HUES48 (cell line): ENCODE data around the gene GOLIM4.

ENCODE experiments used
- H3K27ac ChIP-seq: one replicate; pipeline ENCODE4 v1.7.0; 2013; ENCODE audit warnings: low read depth, low read length, inconsistent platforms
- H3K27me3 ChIP-seq: 2 replicates; pipeline ENCODE4 v1.6.1; 2013; ENCODE audit warnings: mild to moderate bottlenecking, low read length; ENCODE audit not compliant: control insufficient read depth, insufficient read depth
- H3K36me3 ChIP-seq: 2 replicates; pipeline ENCODE4 v1.6.1; 2013; ENCODE audit warnings: low read length; ENCODE audit not compliant: control insufficient read depth, insufficient read depth
- H3K4me1 ChIP-seq: 2 replicates; pipeline ENCODE4 v1.6.1; 2013; ENCODE audit warnings: mild to moderate bottlenecking, low read length; ENCODE audit not compliant: control insufficient read depth, insufficient read depth
- H3K4me3 ChIP-seq: 2 replicates; pipeline ENCODE4 v1.5.1; 2013; ENCODE audit warnings: mild to moderate bottlenecking, low read depth, low read length
- H3K9ac ChIP-seq: 2 replicates; pipeline ENCODE4 v1.6.1; 2013; ENCODE audit warnings: mild to moderate bottlenecking, low read depth, low read length, moderate library complexity
- H3K9me3 ChIP-seq: 2 replicates; pipeline ENCODE4 v1.6.1; 2013; ENCODE audit warnings: low read length; ENCODE audit not compliant: control insufficient read depth, insufficient read depth

GOLIM4 gene

GRCh38 chr3:168073842-168074605 is 21.7 kb downstream of the GOLIM4 start:
- H3K9me3 ChIP-seq, result no peaks in the 10 kb centered on the region
- H3K27ac ChIP-seq, result no peak overlapping the region
- H3K4me3 ChIP-seq, result no peak overlapping the region
- no peaks in the 10 kb centered on the region for H3K36me3 ChIP-seq
- peaks cover 20% of the 10 kb centered on the region for H3K4me1 ChIP-seq
- no peaks in the 10 kb centered on the region for H3K27me3 ChIP-seq
- no peak overlapping the region for H3K9ac ChIP-seq

GRCh38 chr3:168072323-168072650 is 23.4 kb downstream of the GOLIM4 start:
- Histone ChIP-seq H3K4me1 (peaks cover 20% of the 10 kb centered on the region), H3K4me3 (no peak overlapping the region), H3K27ac (no peak overlapping the region), H3K27me3 (no peaks in the 10 kb centered on the region), H3K36me3 (no peaks in the 10 kb centered on the region), H3K9ac (no peak overlapping the region), H3K9me3 (no peaks in the 10 kb centered on the region)

GRCh38 chr3:168071591-168072322 is 24.0 kb downstream of the GOLIM4 start:
- Histone ChIP-seq H3K27ac (no peak overlapping the region), H3K27me3 (no peaks in the 10 kb centered on the region), H3K4me1 (peaks cover 20% of the 10 kb centered on the region), H3K36me3 (no peaks in the 10 kb centered on the region), H3K9ac (no peak overlapping the region), H3K9me3 (no peaks in the 10 kb centered on the region), H3K4me3 (no peak overlapping the region)

- Histone ChIP-seq H3K36me3 (no peaks in the 10 kb centered on the region), H3K4me1 (peaks cover 20% of the 10 kb centered on the region), H3K4me3 (no peak overlapping the region), H3K27ac (no peak overlapping the region), H3K9me3 (no peaks in the 10 kb centered on the region), H3K9ac (no peak overlapping the region), H3K27me3 (no peaks in the 10 kb centered on the region)
These were observed 24.8 kb downstream of the GOLIM4 start for GRCh38 chr3:168070919-168071318.

GRCh38 chr3:168068346-168068745 is 27.4 kb downstream of the GOLIM4 start:
- no peaks in the 10 kb centered on the region for H3K36me3 ChIP-seq
- H3K4me3 ChIP-seq, result no peak overlapping the region
- no peaks in the 10 kb centered on the region for H3K27me3 ChIP-seq
- H3K9me3 ChIP-seq, result no peaks in the 10 kb centered on the region
- H3K4me1 ChIP-seq, result peaks cover 20% of the 10 kb centered on the region
- H3K27ac ChIP-seq, result no peak overlapping the region
- no peak overlapping the region for H3K9ac ChIP-seq

GRCh38 chr3:168066882-168067281 is 28.8 kb downstream of the GOLIM4 start:
- no peak overlapping the region for H3K4me3 ChIP-seq
- H3K36me3 ChIP-seq, result no peaks in the 10 kb centered on the region
- no peaks in the 10 kb centered on the region for H3K27me3 ChIP-seq
- no peak overlapping the region for H3K27ac ChIP-seq
- peaks cover 12% of the 10 kb centered on the region for H3K4me1 ChIP-seq
- no peak overlapping the region for H3K9ac ChIP-seq
- no peaks in the 10 kb centered on the region for H3K9me3 ChIP-seq

GRCh38 chr3:168065569-168065968 is 30.2 kb downstream of the GOLIM4 start:
- Histone ChIP-seq H3K9me3 (no peaks in the 10 kb centered on the region), H3K27ac (no peak overlapping the region), H3K4me3 (no peak overlapping the region), H3K27me3 (no peaks in the 10 kb centered on the region), H3K9ac (no peak overlapping the region), H3K36me3 (no peaks in the 10 kb centered on the region), H3K4me1 (no peaks in the 10 kb centered on the region)

GRCh38 chr3:168063122-168063521 is 32.6 kb downstream of the GOLIM4 start:
- Histone ChIP-seq H3K36me3 (no peaks in the 10 kb centered on the region), H3K4me3 (no peak overlapping the region), H3K4me1 (no peaks in the 10 kb centered on the region)

GRCh38 chr3:168062679-168063078 is 33.0 kb downstream of the GOLIM4 start:
- H3K27me3 ChIP-seq, result no peaks in the 10 kb centered on the region
- H3K4me3 ChIP-seq, result no peak overlapping the region

More at GRCh38 chr3:168063122-168063521, 32.6 kb downstream of the GOLIM4 start:
- Histone ChIP-seq H3K9me3 (no peaks in the 10 kb centered on the region), H3K27ac (no peak overlapping the region), H3K27me3 (no peaks in the 10 kb centered on the region), H3K9ac (no peak overlapping the region)

GRCh38 chr3:168061332-168061996 is 34.3 kb downstream of the GOLIM4 start:
- H3K27ac ChIP-seq, result no peak overlapping the region
- H3K9ac ChIP-seq, result no peak overlapping the region
- H3K4me3 ChIP-seq, result no peak overlapping the region

More at GRCh38 chr3:168062679-168063078, 33.0 kb downstream of the GOLIM4 start:
- H3K4me1 ChIP-seq, result no peaks in the 10 kb centered on the region
- no peaks in the 10 kb centered on the region for H3K9me3 ChIP-seq
- H3K9ac ChIP-seq, result no peak overlapping the region
- no peaks in the 10 kb centered on the region for H3K36me3 ChIP-seq
- H3K27ac ChIP-seq, result no peak overlapping the region

GRCh38 chr3:168060317-168060716 is 35.4 kb downstream of the GOLIM4 start:
- no peak overlapping the region for H3K4me3 ChIP-seq
- H3K4me1 ChIP-seq, result no peaks in the 10 kb centered on the region
- no peak overlapping the region for H3K27ac ChIP-seq
- H3K27me3 ChIP-seq, result no peaks in the 10 kb centered on the region
- 0 out of 2 replicates have a peak, but pooled peaks cover 10% of the 10 kb centered on the region for H3K9me3 ChIP-seq
- H3K36me3 ChIP-seq, result no peaks in the 10 kb centered on the region
- no peak overlapping the region for H3K9ac ChIP-seq

More at GRCh38 chr3:168061332-168061996, 34.3 kb downstream of the GOLIM4 start:
- no peaks in the 10 kb centered on the region for H3K27me3 ChIP-seq
- H3K9me3 ChIP-seq, result 0 out of 2 replicates have a peak, but pooled peaks cover 4% of the 10 kb centered on the region
- no peaks in the 10 kb centered on the region for H3K36me3 ChIP-seq
- no peaks in the 10 kb centered on the region for H3K4me1 ChIP-seq
